Hindlimb muscle (tissue), 1 donor: ENCODE measurements around the gene GPHB5. TPM values are rescaled to one million over a fixed set of nuclear protein-coding genes. Genes with fewer than 3 reads are reported as not detected.

Experiments used
- polyA plus RNA-seq: library from polyadenylated mRNA; unstranded; fragments of 120-200 nt; gene quantifications from one replicate; pipeline ENCODE4 v1.2.1, GENCODE V29; 2013; ENCODE audit not compliant: insufficient read length

Gene GPHB5
- polyA plus RNA-seq, 1 donor = not detected

Other genes starting within 250 kb of the GPHB5 start
- 23.4 TPM for gene RHOJ, start 114.5 kb downstream of the GPHB5 start, polyA plus RNA-seq
- 22.5 TPM for gene PPP2R5E, start 224.4 kb upstream of the GPHB5 start, polyA plus RNA-seq